DND-41 (cell line): ENCODE results near the gene GYPB.
A peak's percentile ranks its signal among the peaks of the same experiment; 100 is the strongest.
"Not testable (repeated sequence)": the region's sequence is repeated elsewhere in the genome, so short reads cannot be mapped to it uniquely, and the experiment has no call there.

Experiments
- ATAC-seq: fragments of 200-7000 bp; cut with Tn5 transposase; 3 replicates; pipeline ENCODE4 v1.9.1; 2021; ENCODE audit warnings: low read depth; ENCODE audit not compliant: insufficient read depth
- DNase-seq: peaks from one replicate; pipeline ENCODE4 v3.0.0-alpha.2; 2020
- H2AFZ ChIP-seq: 2 replicates; pipeline ENCODE4 v1.6.0; 2012; ENCODE audit warnings: low read depth, low read length
- H3K27ac ChIP-seq: 2 replicates; pipeline ENCODE4 v1.5.1; 2012; ENCODE audit warnings: low read length, inconsistent platforms
- H3K27me3 ChIP-seq: fragments of 200-600 bp; sonication (generic); 2 replicates; pipeline ENCODE4 v1.6.0; 2012; ENCODE audit warnings: low read length, mild to moderate bottlenecking, inconsistent platforms; ENCODE audit not compliant: insufficient read depth, poor library complexity
- H3K36me3 ChIP-seq: 2 replicates; pipeline ENCODE4 v1.5.1; 2012; ENCODE audit warnings: low read length, inconsistent platforms; ENCODE audit not compliant: insufficient read depth
- H3K4me1 ChIP-seq: 2 replicates; pipeline ENCODE4 v1.5.1; 2012; ENCODE audit warnings: mild to moderate bottlenecking, low read length; ENCODE audit not compliant: insufficient read depth
- H3K4me2 ChIP-seq: 2 replicates; pipeline ENCODE4 v1.6.0; 2012; ENCODE audit warnings: mild to moderate bottlenecking, moderate library complexity, low read length, inconsistent platforms; ENCODE audit not compliant: insufficient read depth
- H3K4me3 ChIP-seq, 2 experiments: fragments of 200-600 bp in 1 of 2; shearing (Covaris generic) in 1 of 2; 2 replicates each; pipeline ENCODE4 v1.5.1; 2012 to 2016; ENCODE audit warnings: inconsistent platforms in 2 of 2, low read length in 2 of 2, mild to moderate bottlenecking in 2 of 2, low read depth in 1 of 2, moderate library complexity in 1 of 2
- H3K79me2 ChIP-seq: 2 replicates; pipeline ENCODE4 v1.6.0; 2012; ENCODE audit warnings: low read length, inconsistent platforms; ENCODE audit not compliant: insufficient read depth
- H3K9ac ChIP-seq: 2 replicates; pipeline ENCODE4 v1.6.0; 2012; ENCODE audit warnings: low read depth, mild to moderate bottlenecking, inconsistent platforms, low read length, moderate library complexity
- H3K9me3 ChIP-seq: 2 replicates; pipeline ENCODE4 v1.5.1; 2012; ENCODE audit warnings: low read length, moderate library complexity, mild to moderate bottlenecking, inconsistent platforms; ENCODE audit not compliant: insufficient read depth, severe bottlenecking
- H4K20me1 ChIP-seq: 2 replicates; pipeline ENCODE4 v1.6.0; 2012; ENCODE audit warnings: low read length; ENCODE audit not compliant: insufficient read depth

Gene GYPB

DNA sequence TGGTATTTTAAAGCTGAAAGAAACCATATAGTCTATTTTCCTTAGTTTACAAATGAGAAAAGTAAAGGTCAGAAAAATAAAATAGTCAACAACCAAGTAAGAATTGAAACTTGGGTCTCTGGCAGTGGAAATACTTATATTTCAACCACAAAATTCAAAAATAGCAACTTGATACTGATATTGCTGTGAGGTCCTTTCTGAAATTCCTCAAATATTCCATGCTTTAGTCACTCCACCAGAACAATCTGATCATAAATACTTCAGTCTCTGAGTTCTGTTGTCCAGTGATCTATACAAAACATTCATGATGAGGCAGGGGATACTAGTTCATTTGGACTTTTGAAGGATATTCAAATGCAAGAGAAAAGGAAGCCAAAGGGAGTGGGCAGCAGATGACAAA, 25.8 kb upstream of the GYPB start:
- not testable (repeated sequence) for H3K4me3 ChIP-seq, H3K9me3 ChIP-seq, ATAC-seq, H3K27ac ChIP-seq, H3K9ac ChIP-seq, H3K4me2 ChIP-seq, H2AFZ ChIP-seq, H3K36me3 ChIP-seq, DNase-seq, H3K4me1 ChIP-seq, H3K79me2 ChIP-seq, H3K27me3 ChIP-seq, H4K20me1 ChIP-seq

GRCh38 chr4:144032580-144032979, 13.4 kb upstream of the GYPB start:
- H3K36me3 ChIP-seq, ATAC-seq, H3K9me3 ChIP-seq, H3K4me2 ChIP-seq, H3K79me2 ChIP-seq, H3K27ac ChIP-seq, H3K9ac ChIP-seq, H3K4me1 ChIP-seq, DNase-seq, H3K27me3 ChIP-seq, H2AFZ ChIP-seq, H4K20me1 ChIP-seq, H3K4me3 ChIP-seq: not testable (repeated sequence)

- H3K4me3 ChIP-seq, DNase-seq, H3K9me3 ChIP-seq, H3K4me1 ChIP-seq, H3K9ac ChIP-seq, H3K4me2 ChIP-seq, H3K27me3 ChIP-seq, H2AFZ ChIP-seq, H3K79me2 ChIP-seq, ATAC-seq, H3K36me3 ChIP-seq, H3K27ac ChIP-seq, H4K20me1 ChIP-seq: not testable (repeated sequence)
Observed at GRCh38 chr4:144031875-144032274, 12.7 kb upstream of the GYPB start.

DNA sequence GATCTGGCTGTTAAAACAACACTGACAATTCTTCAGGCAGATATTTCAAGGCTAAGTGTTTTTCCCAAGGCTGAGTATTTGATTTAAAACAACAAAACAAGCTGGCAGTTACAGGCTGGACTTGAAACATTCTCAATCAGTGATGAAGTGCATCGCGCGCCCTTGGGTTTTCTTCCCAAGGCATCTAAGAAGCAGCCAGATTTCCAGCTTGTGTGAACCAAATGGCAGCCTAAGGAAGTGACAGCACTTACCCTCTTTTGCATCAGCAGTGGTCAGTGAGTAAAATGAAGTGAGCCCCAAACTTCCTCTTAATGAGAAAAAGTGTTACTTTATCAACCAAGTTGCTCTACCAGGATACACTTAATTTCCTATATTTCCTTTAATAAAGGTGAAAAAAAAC, 12.2 kb upstream of the GYPB start:
- H3K27me3 ChIP-seq, H3K4me3 ChIP-seq, H3K79me2 ChIP-seq, H3K4me1 ChIP-seq, H4K20me1 ChIP-seq, H3K9me3 ChIP-seq, ATAC-seq, H2AFZ ChIP-seq, H3K4me2 ChIP-seq, H3K9ac ChIP-seq, H3K36me3 ChIP-seq, DNase-seq, H3K27ac ChIP-seq: not testable (repeated sequence)

DNA sequence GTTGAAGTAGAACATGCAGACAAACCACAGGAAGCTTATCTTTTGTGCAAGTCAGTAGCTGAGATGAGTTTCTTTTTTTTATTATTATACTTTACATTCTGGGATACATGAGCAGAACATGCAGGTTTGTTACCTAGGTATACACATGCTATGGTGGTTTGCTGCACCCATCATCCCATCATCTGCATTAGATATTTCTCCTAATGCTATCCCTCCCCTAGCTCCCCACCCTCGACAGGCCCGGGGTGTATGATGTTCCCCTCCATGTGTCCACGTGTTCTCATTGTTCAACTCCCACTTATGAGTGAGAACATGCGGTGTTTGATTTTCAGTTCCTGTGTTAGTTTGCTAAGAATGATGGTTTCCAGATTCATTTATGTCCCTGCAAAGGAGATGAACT, 11.5 kb upstream of the GYPB start:
- H3K79me2 ChIP-seq, H3K4me3 ChIP-seq, H3K27me3 ChIP-seq, H3K9me3 ChIP-seq, H3K36me3 ChIP-seq, H3K27ac ChIP-seq, ATAC-seq, H3K9ac ChIP-seq, H4K20me1 ChIP-seq, H2AFZ ChIP-seq, H3K4me1 ChIP-seq, H3K4me2 ChIP-seq, DNase-seq: not testable (repeated sequence)

GRCh38 chr4:144026682-144027081, 7.5 kb upstream of the GYPB start:
- H4K20me1 ChIP-seq, H3K4me2 ChIP-seq, H3K4me1 ChIP-seq, H3K36me3 ChIP-seq, H3K9ac ChIP-seq, H3K9me3 ChIP-seq, H3K27me3 ChIP-seq, H3K4me3 ChIP-seq, H2AFZ ChIP-seq, H3K27ac ChIP-seq, DNase-seq, H3K79me2 ChIP-seq, ATAC-seq: not testable (repeated sequence)

DNA sequence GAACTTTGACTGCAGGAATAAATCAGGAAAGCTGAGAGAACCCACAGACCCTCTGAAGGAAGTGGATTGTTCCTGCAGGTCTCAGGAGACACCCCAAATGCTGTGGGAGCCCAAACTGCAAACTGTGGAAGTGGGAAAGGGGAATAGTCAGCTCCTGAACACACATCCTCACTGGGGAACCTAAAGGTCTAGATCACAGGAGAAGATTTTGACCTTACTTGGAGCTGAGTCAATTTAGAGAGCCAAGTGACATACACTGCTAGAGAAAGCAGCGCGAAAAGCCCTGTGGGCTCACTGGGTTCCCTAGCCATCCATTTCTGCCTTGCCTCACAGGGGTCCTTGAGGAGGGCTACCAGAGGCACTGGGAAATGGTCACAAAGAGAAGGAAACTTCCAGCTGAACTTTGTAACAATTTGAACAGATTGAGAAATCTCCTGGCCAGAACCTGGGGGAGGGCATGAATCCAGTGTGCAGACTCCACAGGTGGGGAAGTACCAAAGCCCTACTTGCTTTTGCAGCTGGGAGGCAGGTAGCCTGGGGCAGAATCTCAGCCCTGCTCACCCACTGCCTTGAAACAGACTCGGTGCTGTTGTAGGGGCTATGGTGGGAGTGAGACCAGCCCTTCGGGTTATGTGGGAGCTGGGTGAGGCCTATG, 5.3 kb upstream of the GYPB start:
- H3K9me3 ChIP-seq, H3K9ac ChIP-seq, H4K20me1 ChIP-seq, H3K4me1 ChIP-seq, H2AFZ ChIP-seq, H3K36me3 ChIP-seq, H3K4me2 ChIP-seq, H3K79me2 ChIP-seq, H3K27ac ChIP-seq, DNase-seq, H3K4me3 ChIP-seq, H3K27me3 ChIP-seq, ATAC-seq: not testable (repeated sequence)

- peak; percentile 64 for ATAC-seq
- H3K9ac ChIP-seq, H3K4me2 ChIP-seq, H3K4me1 ChIP-seq, H3K27ac ChIP-seq, H3K79me2 ChIP-seq, H4K20me1 ChIP-seq, H3K9me3 ChIP-seq, DNase-seq, H3K27me3 ChIP-seq, H3K36me3 ChIP-seq, H3K4me3 ChIP-seq, H2AFZ ChIP-seq: not testable (repeated sequence)
Observed at GRCh38 chr4:144022772-144023400, 3.7 kb upstream of the GYPB start.
